ENCODE measurements around the gene VAV2. TPM values are rescaled to one million over a fixed set of nuclear protein-coding genes. Genes with fewer than 3 reads are reported as not detected.

Gene VAV2
- total RNA-seq, 4 donors from 2014 or later = 9.1 to 13.5 (median 10.1) TPM

- no peak for TF ChIP-seq POLR2A (IDR thresholded peaks at IDR 0.05; ENCODE audit: low read depth)
- no peak for TF ChIP-seq CTCF (IDR thresholded peaks at IDR 0.05)
- no peak for TF ChIP-seq POLR2AphosphoS5 (IDR thresholded peaks at IDR 0.05)
- no peak for TF ChIP-seq EP300 (IDR thresholded peaks at IDR 0.05)
- 88% methylated on average over 22 of the region's 23 CpGs for WGBS
- Histone ChIP-seq H3K4me1 (peaks cover 0 to 23% (median 16%) of the 10 kb centered on the region in 4 donors), H3K36me3 (peaks cover 0 to 19% (median 6%) of the 10 kb centered on the region in 4 donors), H3K9me3 (no peaks in the 10 kb centered on the region), H3K27me3 (no peaks in the 10 kb centered on the region), H3K4me3 (no peak overlapping the region), H3K27ac (replicated peaks in 1 of 4) (no peak overlapping the region)
- intact Hi-C loops (cut with DNase I) = no loop called here
- DNase-seq (ENCODE audit: extremely low spot score) = no peak
These were observed 52.8 kb downstream of the VAV2 start for GRCh38 chr9:133939171-133939785.

- H3K9me3 ChIP-seq = no peaks in the 10 kb centered on the region
- TF ChIP-seq POLR2A (IDR thresholded peaks at IDR 0.05; ENCODE audit: low read depth) (no peak), CTCF (IDR thresholded peaks at IDR 0.05) (no peak), POLR2AphosphoS5 (IDR thresholded peaks at IDR 0.05) (no peak), EP300 (IDR thresholded peaks at IDR 0.05) (no peak)
- no peaks in the 10 kb centered on the region for H3K27me3 ChIP-seq
- WGBS = 84% methylated on average over 8 of the region's 14 CpGs
- no peak overlapping the region for H3K27ac ChIP-seq (replicated peaks in 1 of 4)
- H3K36me3 ChIP-seq = peaks cover 0 to 19% (median 6%) of the 10 kb centered on the region in 4 donors
- H3K4me1 ChIP-seq = peaks cover 0 to 24% (median 16%) of the 10 kb centered on the region in 4 donors
- no peak for DNase-seq (ENCODE audit: extremely low spot score)
- intact Hi-C loops (cut with DNase I) = no loop called here
- no peak overlapping the region for H3K4me3 ChIP-seq
These were observed 53.4 kb downstream of the VAV2 start for GRCh38 chr9:133938753-133939152.

- H3K9me3 ChIP-seq = no peaks in the 10 kb centered on the region
- H3K27ac ChIP-seq (replicated peaks in 1 of 4) = no peak overlapping the region
- no peak for TF ChIP-seq EP300 (IDR thresholded peaks at IDR 0.05)
- no peak for TF ChIP-seq CTCF (IDR thresholded peaks at IDR 0.05)
- TF ChIP-seq POLR2A (IDR thresholded peaks at IDR 0.05; ENCODE audit: low read depth) = no peak
- TF ChIP-seq POLR2AphosphoS5 (IDR thresholded peaks at IDR 0.05) = no peak
- H3K27me3 ChIP-seq = no peaks in the 10 kb centered on the region
- 97% methylated on average over 8 of the region's 10 CpGs for WGBS
- peaks cover 0 to 19% (median 6%) of the 10 kb centered on the region in 4 donors for H3K36me3 ChIP-seq
- intact Hi-C loops (cut with DNase I) = no loop called here
- DNase-seq (ENCODE audit: extremely low spot score) = no peak
- no peak overlapping the region for H3K4me3 ChIP-seq
- H3K4me1 ChIP-seq = peaks cover 0 to 24% (median 16%) of the 10 kb centered on the region in 4 donors
These were observed 54.0 kb downstream of the VAV2 start for GRCh38 chr9:133938086-133938485.

- TF ChIP-seq POLR2A (IDR thresholded peaks at IDR 0.05; ENCODE audit: low read depth) = no peak
- TF ChIP-seq POLR2AphosphoS5 (IDR thresholded peaks at IDR 0.05) = no peak
- TF ChIP-seq CTCF (IDR thresholded peaks at IDR 0.05) = no peak
- no peak for TF ChIP-seq EP300 (IDR thresholded peaks at IDR 0.05)
- Histone ChIP-seq H3K9me3 (no peaks in the 10 kb centered on the region), H3K27me3 (no peaks in the 10 kb centered on the region), H3K36me3 (peaks cover 0 to 19% (median 6%) of the 10 kb centered on the region in 4 donors), H3K27ac (replicated peaks in 1 of 4) (no peak overlapping the region), H3K4me3 (no peak overlapping the region), H3K4me1 (peaks cover 0 to 29% (median 23%) of the 10 kb centered on the region in 4 donors)
- DNase-seq (ENCODE audit: extremely low spot score) = no peak
- 68% methylated on average over 4 of the region's 4 CpGs for WGBS
- intact Hi-C loops (cut with DNase I) = no loop called here
These were observed 55.0 kb downstream of the VAV2 start for GRCh38 chr9:133937120-133937519.

Measured in esophagus muscularis mucosa (tissue), 4 donors.